ENCODE data around the gene CRIP2.

The CRIP2 gene

DNA sequence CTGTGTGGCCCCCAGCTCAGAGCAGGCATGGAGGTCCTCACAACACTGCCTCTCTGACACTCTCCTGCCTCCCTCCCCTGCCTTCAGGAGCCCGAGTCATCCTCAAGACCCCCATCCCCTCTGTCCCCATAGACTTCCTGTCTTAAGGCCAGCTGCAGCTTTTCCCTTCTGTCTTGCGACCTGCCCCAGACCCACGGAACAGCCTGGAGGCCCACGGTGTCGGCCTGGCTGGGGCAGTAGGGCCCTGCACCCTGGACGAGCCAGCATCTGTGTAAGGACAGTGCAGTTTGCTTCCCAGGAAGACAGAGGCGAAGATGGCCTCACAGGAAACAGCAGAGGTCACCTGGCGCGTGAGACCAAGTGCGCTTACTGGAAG lies 26.1 kb downstream of the CRIP2 start:
- no peak for DNase-seq

DNA sequence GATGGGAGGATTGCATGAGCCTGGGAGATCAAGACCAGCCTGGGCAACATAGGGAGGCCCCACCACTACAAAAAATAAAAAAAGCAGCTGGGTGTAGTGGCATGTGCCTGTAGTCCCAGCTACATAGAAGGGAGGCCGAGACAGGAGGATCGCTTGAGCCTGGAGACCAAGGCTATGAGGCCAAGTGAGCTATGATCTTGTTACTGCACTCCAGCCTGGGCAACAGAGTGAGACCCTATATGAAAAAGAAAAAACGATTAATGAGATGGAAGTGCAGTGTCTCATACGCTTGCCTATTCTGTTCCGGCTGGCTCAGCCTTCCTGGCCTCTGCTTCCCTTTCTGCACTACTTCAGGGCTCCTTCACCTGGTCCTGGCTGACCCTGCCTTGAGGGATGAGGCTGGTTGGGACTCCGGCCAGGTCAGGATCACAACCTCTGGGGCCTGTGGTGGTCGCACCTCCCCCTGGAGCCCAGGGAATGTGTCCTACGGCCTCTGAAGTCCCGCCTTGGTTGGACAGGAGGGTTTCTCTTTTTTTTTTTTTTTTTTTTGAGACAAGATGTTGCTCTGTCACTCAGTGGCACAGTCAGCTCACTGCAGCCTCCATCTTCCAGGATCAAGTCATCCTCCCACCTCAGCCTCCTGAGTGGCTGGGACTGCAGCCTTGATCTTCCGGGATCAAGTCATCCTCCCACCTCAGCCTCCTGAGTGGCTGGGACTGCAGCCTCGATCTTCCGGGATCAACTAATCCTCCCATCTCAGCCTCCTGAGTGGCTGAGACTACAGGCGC lies 27.1 kb downstream of the CRIP2 start:
- no peak for DNase-seq

DNA sequence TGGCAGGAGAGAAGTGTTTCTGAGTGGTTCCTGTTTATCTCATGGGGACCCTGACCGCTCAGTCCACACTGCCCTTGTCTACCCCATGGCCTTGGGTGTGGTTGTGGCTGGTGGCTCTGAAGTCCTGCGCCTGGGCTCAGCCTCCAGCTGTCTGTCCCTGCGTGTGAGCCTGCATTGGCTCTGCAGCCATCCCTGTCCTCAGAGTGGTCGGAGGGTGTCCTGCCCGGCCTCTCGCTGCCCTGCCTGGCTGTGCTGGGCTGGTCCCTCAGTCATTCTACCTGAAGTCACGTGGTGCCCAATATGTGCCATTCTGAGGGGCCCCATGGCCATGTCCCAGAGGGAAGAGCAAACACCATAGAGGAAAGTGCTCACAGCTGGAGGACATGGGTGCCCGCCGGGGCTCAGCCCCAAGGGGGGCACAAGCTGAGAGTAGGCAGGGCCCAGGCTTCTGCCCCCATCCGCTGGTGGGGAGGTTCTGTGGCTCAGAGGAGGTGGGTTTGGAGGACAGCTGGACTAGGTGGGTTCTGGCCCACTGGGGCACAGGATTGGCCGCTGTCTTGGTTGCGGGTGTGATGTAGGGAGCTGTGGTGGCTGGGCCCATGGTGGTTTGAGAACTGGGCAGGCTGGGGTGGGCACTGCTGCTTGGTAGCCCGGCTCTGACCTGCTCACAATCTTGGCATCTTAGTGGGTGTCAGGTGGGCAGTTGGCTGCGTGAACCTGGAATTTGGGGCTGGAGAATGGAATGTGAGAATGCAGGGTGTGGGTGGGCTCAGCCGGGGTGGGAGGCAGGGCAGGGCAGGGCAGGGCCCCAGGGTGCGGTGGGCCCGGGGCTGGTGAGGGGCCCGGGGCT lies 28.1 kb downstream of the CRIP2 start:
- DNase-seq: no peak

DNA sequence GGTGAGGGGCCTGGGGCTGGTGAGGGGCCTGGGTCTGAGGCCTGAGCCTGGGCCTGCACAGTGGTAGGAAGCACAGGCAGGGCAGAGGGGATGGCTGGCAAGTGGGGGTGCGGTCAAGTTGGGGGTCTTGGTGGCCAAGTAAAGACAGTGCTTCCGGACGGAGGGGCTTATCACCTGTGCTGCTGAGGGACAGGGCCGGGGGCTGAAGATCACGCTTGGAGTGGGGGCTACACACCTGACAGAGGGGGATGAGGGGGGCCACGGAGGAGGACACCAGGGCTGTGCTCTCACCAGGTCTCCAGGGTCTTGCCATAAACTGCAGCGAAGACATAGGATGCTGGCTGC lies 28.6 kb downstream of the CRIP2 start:
- no peak for DNase-seq

DNA sequence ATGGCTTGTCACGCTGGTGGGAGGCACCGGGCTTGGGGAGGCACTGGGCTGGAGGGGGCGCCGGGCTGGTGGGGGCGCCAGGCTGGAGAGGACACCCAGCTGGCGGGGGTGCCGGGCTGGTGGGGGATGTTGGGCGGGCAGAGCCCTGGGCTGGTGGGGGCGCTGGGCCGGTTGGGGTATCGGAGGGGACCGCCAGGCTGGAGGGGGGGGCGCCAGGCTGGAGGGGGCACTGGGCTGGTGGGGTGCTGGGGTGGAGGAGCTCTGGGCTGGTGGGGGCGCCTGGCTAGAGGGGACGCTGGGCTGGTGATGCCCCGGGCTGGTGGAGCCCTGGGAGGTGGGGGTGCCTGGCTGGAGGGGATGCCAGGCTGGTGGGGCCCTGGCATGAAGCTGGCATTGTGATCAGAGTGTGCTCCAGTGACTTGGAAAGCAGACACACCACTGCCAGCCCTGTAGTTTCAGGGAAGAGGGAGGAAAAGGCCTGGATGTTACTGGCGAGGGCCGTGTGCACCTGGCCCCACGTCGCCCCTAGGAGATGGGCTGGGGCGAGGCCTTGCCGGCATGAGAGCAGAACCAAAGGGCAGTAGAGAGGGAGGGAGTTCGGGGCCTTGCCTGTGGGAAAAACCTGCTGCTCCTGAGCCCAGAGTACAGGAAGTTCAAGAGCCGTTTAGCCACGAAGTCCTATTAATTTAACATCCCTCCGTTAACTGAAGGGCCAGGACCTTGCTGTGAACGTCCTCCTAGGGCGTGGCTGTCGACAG lies 29.5 kb downstream of the CRIP2 start:
- no peak for DNase-seq

DNA sequence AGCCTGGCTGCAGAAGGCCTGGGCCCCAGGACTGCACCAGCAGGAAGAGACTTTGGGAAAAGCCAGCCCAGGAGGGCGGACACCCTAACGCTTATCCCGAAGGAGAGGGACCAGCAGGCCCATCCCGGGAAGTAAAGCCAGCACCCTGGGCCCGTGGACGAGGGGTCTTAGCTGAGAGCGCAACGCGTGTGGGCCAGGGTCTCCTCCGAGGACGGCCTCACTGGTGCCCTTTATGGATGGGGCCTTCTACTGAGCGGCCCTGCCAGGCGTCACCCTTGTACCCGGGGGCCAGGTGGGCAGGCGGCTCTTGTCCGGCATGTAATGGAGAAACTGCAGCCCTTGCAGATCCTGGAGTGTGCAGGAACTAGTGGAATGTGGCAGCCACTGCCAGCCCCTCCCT lies 30.5 kb downstream of the CRIP2 start:
- peak; percentile 10 for DNase-seq

DNA sequence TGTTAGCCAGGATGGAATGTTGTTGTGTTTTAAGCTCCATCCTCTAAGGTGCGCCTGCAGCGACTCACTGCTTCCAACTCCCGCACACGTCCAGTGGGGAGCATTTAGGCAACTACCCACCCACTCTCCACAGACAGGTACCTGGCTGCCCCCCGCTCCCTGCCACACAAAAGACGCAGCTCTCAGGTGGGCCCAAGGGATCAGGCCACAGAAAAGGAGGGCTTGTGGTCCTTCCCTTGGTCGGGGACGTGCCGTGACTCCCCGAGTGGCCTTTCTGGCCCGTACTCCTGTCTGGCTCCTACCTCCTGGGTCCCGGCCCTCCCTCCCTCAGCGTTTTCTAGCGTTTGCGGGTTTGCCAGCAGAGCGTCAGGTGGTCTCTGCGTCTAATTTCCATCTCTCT lies 32.6 kb downstream of the CRIP2 start:
- no peak for DNase-seq

DNA sequence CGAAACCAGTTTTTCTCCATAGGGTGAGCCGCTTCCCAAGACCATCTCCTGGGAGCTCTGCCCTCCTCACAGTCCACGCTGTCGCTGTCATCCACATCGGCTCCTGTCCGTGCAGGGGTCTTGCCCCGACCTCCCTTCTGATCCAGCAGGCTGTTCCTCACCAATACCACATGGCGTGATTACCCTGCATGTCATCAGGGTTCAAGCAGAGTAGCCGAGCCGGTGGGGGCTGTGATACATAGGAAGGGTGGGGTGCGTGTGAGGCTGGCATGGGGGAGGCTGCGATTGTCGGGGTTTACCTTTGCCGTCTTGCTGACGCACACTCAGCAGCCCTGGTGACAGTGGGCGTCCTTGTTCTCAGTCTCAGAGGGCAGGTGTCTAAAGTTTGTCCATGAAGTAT lies 33.4 kb downstream of the CRIP2 start:
- no peak for DNase-seq

DNA sequence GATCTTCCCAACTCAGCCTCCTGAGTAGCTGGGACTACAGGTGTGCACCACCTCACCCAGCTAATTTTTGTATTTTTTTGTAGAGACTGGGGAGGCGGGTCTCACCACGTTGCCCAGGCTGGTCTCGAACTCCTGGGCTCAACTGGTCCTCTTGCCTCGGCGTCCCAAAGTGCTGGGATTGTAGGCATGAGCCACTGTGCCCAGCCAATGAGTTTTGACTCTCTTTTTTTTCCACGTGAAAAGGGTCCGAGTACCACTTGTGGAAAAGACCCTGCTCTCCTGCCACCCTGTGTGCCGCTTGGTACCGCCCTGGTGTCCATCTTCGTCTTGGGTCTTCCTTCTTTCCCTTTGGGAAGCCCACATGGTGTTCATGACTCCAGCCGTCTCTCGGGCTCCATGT lies 34.0 kb downstream of the CRIP2 start:
- no peak for DNase-seq

DNA sequence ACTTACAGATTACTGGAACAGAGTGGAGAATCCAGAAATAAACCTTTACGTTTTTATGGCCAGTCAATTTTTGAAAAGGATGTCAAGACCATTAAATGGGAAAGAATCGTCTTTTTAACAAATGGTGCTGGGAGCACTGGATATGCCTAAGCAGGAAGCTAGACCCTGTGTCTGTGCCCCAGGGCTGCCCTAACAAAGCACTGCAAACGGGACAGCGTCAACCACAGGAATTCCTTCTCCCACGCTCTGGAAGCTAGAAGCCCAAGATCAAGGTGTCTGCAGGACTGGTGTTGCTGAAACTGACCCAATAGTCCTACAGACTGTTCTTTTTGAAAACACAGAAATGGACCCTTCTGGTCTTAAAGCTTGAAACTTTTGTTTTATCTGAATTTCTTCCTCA lies 42.5 kb downstream of the CRIP2 start:
- DNase-seq: no peak

DNA sequence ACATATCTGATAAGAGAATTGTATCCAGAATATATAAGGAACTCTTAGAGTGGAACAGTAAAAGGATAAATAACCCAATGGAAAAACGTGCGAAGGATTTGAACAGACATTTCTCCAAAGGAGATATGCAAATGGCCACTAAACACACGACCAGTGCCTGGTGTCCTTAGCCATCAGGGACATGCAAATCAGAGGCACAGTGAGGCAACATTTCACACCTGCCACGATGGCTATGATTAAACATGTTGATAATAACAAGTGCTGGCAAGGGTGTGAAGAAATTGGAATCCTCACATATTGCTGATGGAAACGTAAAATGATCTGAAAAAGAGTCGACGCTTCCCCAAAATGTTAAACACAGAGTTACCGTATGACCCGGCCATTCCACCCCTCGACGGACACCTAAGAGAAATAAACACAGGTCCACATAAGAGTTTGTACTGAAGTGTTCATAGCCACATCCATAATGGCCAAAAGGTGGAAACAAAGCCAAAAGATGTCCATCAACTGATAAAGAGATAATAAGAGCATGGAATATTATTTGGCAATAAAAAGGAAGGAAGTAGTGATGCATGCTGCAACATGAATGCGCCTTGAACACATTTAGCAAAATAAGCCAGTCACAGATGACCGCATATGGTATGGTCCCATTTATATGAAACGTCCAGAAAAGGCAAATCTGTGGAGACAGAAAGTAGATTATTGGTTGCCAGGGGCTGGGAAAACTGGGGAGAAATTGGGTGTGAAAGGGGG lies 45.5 kb downstream of the CRIP2 start:
- DNase-seq: no peak

DNA sequence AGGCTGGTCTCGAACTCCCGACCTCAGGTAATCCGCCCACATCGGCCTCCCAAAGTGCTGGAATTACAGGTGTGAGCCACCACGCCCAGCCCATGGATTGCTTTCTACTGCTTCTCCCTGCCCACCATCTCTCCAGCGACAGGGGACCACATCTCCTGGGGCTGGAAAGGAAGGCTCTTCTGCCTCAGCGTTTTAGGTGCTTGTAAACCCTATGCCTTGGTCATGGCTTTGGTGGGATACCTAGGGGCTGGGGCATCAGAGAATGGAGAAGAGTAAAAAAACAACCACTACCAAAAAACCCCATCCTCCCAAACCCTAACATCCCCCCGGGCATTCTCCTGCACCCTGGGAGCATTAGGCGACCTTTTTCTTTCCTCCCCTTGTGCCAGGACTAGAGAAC lies 50.7 kb downstream of the CRIP2 start:
- DNase-seq: no peak

DNA sequence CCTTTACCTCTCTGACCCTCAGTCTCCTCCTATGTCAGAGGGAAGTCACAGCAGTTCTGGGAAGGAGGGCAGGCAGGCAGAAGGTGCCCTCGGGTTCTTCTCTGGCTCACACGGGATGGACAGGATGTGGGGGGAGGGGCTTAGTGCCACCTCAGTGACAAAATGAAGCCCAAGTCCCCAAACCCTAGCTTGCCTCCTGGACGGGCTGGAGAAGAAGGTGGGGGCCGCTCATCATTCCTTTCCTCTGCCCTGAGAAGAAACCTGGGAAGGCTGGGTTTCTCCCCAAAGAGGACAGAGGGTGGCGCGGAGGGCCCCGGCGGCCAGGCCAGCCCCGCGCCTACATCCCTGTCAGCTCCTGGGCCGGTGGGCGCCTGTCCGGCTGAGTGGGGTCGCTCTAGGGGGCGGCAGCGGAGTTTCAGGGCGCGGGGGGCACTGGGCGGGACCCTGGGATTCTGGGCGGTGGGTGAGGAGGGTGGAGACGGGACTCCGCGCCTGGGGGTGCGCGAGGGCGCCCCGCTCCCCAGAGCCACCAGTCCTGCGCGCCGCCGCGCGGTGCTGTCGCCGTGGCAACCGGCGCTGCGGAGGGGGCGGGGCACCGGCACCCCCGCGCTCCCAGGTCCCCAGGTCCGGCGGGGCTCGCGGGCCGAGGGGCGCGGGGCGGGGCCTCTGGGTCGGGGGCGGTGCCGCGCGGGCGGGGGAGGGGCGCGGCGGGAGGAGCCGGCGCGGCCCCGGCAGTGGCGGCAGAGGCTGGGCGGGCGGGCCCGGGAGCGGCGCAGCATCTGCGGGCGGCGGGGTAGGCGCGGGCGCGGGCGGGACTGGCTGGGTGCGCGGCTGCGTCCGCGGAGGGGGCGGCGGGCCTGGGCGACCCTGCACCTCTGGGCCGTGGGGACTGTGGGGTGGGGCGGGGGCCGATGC lies 51.5 kb downstream of the CRIP2 start, which contains the start of gene TMEM121:
TSS of gene TMEM121 (plus strand) at position 723 of the 915 bp plus-strand sequence. CDS start 2,252 bp downstream, outside the sequence.
- DNase-seq: peak; percentile 34

DNA sequence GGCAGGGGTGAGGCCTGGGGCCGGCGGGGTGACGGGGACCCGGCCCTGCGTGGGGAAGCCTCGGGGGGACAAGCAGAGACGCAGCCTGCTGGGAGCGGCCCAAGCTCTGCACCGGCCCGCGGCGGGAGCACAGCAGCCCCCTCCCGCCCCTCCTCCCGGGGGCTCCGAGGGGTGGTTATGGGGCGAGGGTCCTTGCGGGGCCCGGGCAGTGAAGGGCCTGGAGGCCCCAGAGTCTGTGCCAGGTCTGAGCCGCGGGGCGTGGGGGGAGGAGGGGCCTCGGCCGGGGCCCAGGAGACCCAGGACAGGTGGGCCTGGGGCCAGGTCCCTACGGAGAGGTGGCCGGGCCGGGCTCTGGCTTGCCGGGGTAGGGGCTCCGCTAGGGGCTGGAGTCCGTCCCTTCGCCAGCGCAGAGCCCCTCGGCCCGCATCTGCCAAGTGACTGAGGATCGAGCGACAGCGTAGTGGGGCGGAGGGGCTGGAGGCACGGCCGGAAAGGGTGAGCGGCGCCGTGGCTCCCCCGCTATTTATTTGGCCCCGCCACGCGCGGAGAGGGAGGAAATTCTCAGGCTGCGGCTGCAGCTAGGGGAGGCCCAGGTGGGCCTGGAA lies 52.3 kb downstream of the CRIP2 start:
- DNase-seq: no peak

DNA sequence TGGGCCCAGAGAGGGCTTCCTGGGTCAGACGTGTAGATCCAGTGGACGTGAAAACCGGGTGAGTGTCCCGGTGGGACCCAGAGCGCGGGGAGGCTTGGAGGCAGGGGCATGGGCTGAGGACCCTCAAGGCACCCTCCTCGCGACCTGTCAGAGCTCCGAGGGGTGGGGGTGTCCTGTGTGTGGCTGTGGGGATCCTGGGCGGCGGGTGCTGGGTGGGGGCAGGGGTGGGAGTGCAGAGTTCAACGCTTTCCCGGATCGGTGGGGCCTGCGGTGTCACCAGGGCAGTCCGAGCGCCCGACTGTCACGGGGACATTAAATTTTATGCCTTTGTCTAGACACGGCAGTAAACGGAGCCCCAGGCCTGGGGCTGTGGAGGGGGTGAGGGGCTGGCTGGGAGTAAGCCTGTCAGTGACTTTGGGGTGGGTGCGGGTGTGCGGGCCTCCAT lies 52.8 kb downstream of the CRIP2 start:
- no peak for DNase-seq

DNA sequence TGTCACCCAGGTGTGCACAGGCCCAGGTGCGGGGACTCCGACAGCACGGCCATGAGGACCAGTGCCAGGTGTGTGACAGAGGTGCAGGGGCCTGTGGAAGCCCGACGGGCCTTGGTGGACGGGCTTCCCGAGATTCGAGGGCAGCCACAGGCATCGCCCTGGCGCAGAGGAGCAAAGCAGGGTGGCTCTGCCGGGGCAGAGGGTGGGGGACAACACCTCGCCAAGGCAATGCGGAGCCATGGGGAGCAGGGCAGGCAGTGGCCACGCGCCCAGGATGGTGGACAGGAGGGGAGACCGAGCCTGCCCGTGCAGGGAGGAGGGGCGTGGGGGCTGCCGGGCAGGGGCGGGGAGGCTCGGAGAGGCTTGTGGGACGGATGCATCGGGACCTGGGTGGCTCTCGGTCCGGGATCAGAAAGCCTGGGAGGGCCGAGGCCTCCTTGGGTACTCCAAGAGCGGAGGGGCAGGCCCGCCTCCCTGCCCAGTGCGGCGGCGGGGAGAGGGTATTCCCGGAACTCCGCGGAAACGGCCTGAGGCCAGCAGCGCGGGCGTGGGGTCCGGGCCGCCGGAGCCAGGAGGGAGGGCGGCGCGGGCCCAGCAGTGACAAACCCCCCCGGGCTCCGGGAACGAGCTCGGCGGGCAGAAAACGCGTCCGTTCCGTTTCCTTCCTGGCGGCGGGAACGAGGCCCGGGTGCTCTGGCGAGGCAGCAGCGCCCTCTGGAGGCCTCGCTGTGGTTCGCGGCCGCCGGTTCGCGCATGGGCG lies 53.4 kb downstream of the CRIP2 start:
- DNase-seq: peak; percentile 84

DNA sequence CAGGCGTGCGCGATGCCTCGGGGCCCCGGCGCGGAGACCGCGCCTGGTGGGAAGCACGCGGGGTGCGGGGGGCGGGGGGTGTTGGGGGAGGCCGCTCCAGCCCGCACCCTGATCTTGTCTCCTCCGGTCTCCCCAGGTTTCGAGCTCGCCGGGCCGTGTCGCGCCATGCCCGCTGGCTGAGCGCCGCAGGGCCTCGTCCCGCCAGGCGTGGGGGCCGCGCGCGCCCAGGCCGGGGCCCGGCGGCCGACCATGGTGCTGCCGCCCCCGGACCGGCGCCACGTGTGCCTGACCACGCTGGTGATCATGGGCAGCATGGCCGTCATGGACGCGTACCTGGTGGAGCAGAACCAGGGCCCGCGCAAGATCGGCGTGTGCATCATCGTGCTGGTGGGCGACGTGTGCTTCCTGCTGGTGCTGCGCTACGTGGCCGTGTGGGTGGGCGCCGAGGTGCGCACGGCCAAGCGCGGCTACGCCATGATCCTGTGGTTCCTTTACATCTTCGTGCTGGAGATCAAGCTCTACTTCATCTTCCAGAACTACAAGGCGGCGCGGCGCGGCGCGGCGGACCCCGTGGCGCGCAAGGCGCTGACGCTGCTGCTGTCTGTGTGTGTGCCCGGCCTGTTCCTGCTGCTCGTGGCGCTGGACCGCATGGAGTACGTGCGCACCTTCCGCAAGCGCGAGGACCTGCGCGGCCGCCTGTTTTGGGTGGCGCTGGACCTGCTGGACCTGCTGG lies 54.1 kb downstream of the CRIP2 start:
- peak; percentile 78 for DNase-seq

DNA sequence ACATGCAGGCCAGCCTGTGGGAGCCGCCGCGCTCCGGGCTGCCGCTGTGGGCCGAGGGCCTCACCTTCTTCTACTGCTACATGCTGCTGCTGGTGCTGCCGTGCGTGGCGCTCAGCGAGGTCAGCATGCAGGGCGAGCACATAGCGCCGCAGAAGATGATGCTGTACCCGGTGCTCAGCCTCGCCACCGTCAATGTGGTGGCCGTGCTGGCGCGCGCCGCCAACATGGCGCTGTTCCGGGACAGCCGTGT lies 54.6 kb downstream of the CRIP2 start:
- no peak for DNase-seq

Measured in activated naive CD4-positive, alpha-beta T cell treated with anti-CD3 and anti-CD28 coated beads, Interleukin-2, amount 50 U/mL, for 16 hours (primary cell).